Hepatocyte (in vitro differentiated cells): ENCODE results near the gene PIK3R5. TPM values are rescaled to one million over a fixed set of nuclear protein-coding genes. Genes with fewer than 3 reads are reported as not detected.

Experiments
- DNase-seq: peaks from one replicate; pipeline ENCODE4 v3.0.0-alpha.2; 2016; ENCODE audit warnings: low spot score
- H2AFZ ChIP-seq: fragments of 200-600 bp; sonication (generic); 2 replicates; pipeline ENCODE4 v1.6.0; 2016; ENCODE audit warnings: antibody characterized with exemption, mild to moderate bottlenecking
- H3K27ac ChIP-seq: fragments of 200-600 bp; sonication (generic); 2 replicates; pipeline ENCODE4 v1.5.1; 2016; ENCODE audit warnings: mild to moderate bottlenecking
- H3K27me3 ChIP-seq: fragments of 200-600 bp; sonication (generic); 2 replicates; pipeline ENCODE4 v1.6.1; 2016
- H3K36me3 ChIP-seq: fragments of 200-600 bp; sonication (generic); replicated peaks from 2 replicates; pipeline ENCODE4 v1.5.1; 2016; ENCODE audit warnings: low read depth; ENCODE audit not compliant: insufficient read depth
- H3K4me1 ChIP-seq: fragments of 200-600 bp; sonication (generic); 2 replicates; pipeline ENCODE4 v1.5.1; 2016; ENCODE audit warnings: mild to moderate bottlenecking, moderate library complexity; ENCODE audit not compliant: insufficient read depth
- H3K4me2 ChIP-seq: fragments of 200-600 bp; sonication (generic); 2 replicates; pipeline ENCODE4 v1.6.0; 2016
- H3K4me3 ChIP-seq: fragments of 200-600 bp; sonication (generic); 2 replicates; pipeline ENCODE4 v1.5.1; 2016; ENCODE audit warnings: mild to moderate bottlenecking
- H3K79me2 ChIP-seq: fragments of 200-600 bp; sonication (generic); 2 replicates; pipeline ENCODE4 v1.6.0; 2017; ENCODE audit warnings: mild to moderate bottlenecking
- H3K9me2 ChIP-seq: fragments of 200-600 bp; sonication (generic); replicated peaks from 2 replicates; pipeline ENCODE4 v1.6.0; 2017; ENCODE audit warnings: mild to moderate bottlenecking; ENCODE audit not compliant: insufficient read depth
- H3K9me3 ChIP-seq: fragments of 200-600 bp; sonication (generic); 2 replicates; pipeline ENCODE4 v1.5.1; 2016; ENCODE audit warnings: low read depth, mild to moderate bottlenecking
- H4K20me1 ChIP-seq: fragments of 200-600 bp; sonication (generic); 2 replicates; pipeline ENCODE4 v1.6.0; 2016; ENCODE audit warnings: mild to moderate bottlenecking; ENCODE audit not compliant: insufficient read depth, poor library complexity, severe bottlenecking
- CTCF ChIP-seq: fragments of 200-600 bp; sonication (generic); IDR thresholded peaks from 2 replicates; pipeline ENCODE4 v1.5.1; 2016; ENCODE audit warnings: antibody characterized with exemption, mild to moderate bottlenecking; ENCODE audit not compliant: poor library complexity
- EZH2 ChIP-seq: fragments of 200-600 bp; sonication (generic); IDR thresholded peaks from 2 replicates; pipeline ENCODE4 v1.6.1; 2016; ENCODE audit warnings: antibody characterized with exemption, mild to moderate bottlenecking, borderline replicate concordance
- EZH2phosphoT487 ChIP-seq: fragments of 200-600 bp; sonication (generic); IDR thresholded peaks from one replicate; pipeline ENCODE4 v1.6.1; 2018; ENCODE audit warnings: antibody characterized with exemption, mild to moderate bottlenecking, low read depth, moderate library complexity; ENCODE audit not compliant: unreplicated experiment, severe bottlenecking
- WGBS: methylation state at CpG from one replicate; pipeline ENCODE4 v1.1.6; 2016; ENCODE audit warnings: low lambda C conversion rate; ENCODE audit errors: missing lambda C conversion rate; 5-methylcytosine and 5-hydroxymethylcytosine counted together
- polyA plus RNA-seq: library from polyadenylated mRNA; unstranded; fragments of >200 nt; fragmentation: Nextera tagmentation; extraction: Ambion mirVana; gene quantifications from 2 replicates; pipeline ENCODE4 v1.2.1, GENCODE V29; 2016
- total RNA-seq: library from RNA; depleted of rRNA; stranded (reverse); fragments of >200 nt; gene quantifications from 2 replicates; pipeline ENCODE4 v1.2.3, GENCODE V29; 2014

Gene PIK3R5
- total and polyA plus RNA-seq, 2 experiments from 2014 or later: 2.6 TPM; not detected in 1

GRCh38 chr17:9004961-9005285, 39.4 kb upstream of the PIK3R5 start:
- Histone ChIP-seq H3K27me3 (peaks cover 89% of the 10 kb centered on the region), H3K9me3 (no peaks in the 10 kb centered on the region), H3K9me2 (no peaks in the 10 kb centered on the region), H4K20me1 (no peaks in the 10 kb centered on the region), H3K27ac (no peak overlapping the region), H3K79me2 (no peaks in the 10 kb centered on the region), H3K4me1 (peaks cover 10% of the 10 kb centered on the region), H3K4me3 (no peak overlapping the region), H2AFZ (no peak overlapping the region), H3K36me3 (no peaks in the 10 kb centered on the region), H3K4me2 (no peak overlapping the region)
- WGBS: 62% methylated on average over 6 of the region's 6 CpGs
- DNase-seq: no peak
- TF ChIP-seq EZH2phosphoT487: no peak
- no peak for TF ChIP-seq CTCF
- no peak for TF ChIP-seq EZH2

- H3K9me2 ChIP-seq: no peaks in the 10 kb centered on the region
- H4K20me1 ChIP-seq: no peaks in the 10 kb centered on the region
- H3K9me3 ChIP-seq: no peaks in the 10 kb centered on the region
- H3K4me1 ChIP-seq: peaks cover 10% of the 10 kb centered on the region
- TF ChIP-seq EZH2 (peak; percentile 97), EZH2phosphoT487 (no peak), CTCF (peak; percentile 22)
- H3K4me2 ChIP-seq: peak overlapping the region; percentile 92
- WGBS: 9% methylated on average over 56 of the region's 58 CpGs
- H3K27me3 ChIP-seq: peaks cover 87% of the 10 kb centered on the region
- no peaks in the 10 kb centered on the region for H3K36me3 ChIP-seq
- H2AFZ ChIP-seq: no peak overlapping the region
- no peak overlapping the region for H3K27ac ChIP-seq
- H3K79me2 ChIP-seq: no peaks in the 10 kb centered on the region
- H3K4me3 ChIP-seq: no peak overlapping the region
- DNase-seq: peak; percentile 28
Measured at GRCh38 chr17:9004132-9004960, 38.8 kb upstream of the PIK3R5 start.

GRCh38 chr17:9003355-9004131, 38.0 kb upstream of the PIK3R5 start:
- H4K20me1 ChIP-seq: no peaks in the 10 kb centered on the region
- TF ChIP-seq CTCF (no peak), EZH2phosphoT487 (peak; percentile 80)
- no peaks in the 10 kb centered on the region for H3K79me2 ChIP-seq
- H3K4me2 ChIP-seq: peak overlapping the region; percentile 92
- no peak overlapping the region for H3K4me3 ChIP-seq
- H3K27ac ChIP-seq: no peak overlapping the region
- no peak overlapping the region for H2AFZ ChIP-seq
- H3K27me3 ChIP-seq: peaks cover 80% of the 10 kb centered on the region
- no peaks in the 10 kb centered on the region for H3K9me3 ChIP-seq
- no peaks in the 10 kb centered on the region for H3K36me3 ChIP-seq
- no peaks in the 10 kb centered on the region for H3K9me2 ChIP-seq
- no peak for DNase-seq
- WGBS: 1% methylated on average over 48 of the region's 90 CpGs
- peaks cover 10% of the 10 kb centered on the region for H3K4me1 ChIP-seq
